GM19438 (cell line): Measurements from ENCODE around the gene POLD1.

Source experiments
- ATAC-seq: cut with Tn5 transposase; IDR thresholded peaks from one replicate; pipeline ENCODE4 v1.9.1; 2021; ENCODE audit warnings: low read depth; ENCODE audit not compliant: unreplicated experiment

POLD1 gene

DNA sequence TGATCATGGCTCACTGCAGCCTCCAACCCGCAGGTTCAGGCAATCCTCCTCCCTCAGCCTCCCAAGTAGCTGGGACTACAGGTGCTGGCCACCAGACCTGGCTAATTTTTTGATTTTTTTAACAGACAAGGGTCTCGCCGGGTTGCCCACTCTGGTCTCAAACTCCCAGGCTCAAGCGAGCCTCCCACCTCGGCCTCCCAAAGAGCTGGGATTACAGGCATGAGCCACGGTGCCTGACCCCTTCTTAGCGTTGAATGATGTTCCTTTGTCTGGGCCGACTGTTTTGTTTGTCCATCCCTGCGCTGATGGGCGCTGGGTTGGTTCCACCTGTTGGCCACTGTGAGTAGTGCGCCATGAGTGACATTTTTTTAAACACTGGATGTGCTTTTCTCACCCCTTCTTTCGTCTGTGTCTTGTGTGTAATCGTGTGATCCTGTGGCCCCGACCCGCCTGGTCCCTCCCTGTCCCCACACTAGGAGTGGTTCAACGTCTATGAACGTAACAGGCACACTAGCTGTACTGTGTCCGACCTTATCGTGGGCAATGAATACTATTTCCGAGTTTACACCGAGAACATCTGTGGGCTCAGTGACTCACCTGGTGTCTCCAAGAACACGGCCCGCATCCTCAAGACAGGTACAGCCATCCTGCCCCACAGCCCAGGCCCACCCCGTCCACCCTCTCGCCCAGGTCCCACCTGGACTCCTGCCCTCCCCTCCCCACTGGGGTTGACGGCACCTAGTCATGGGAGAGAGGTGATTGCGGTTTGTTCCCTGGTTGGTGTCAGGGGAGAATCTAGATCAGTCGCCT is 77.1 kb downstream of the POLD1 start:
- no peak for ATAC-seq

- ATAC-seq = no peak
Observed at GRCh38 chr19:50462970-50463369, 78.8 kb downstream of the POLD1 start.

GRCh38 chr19:50464348-50464747 is 80.2 kb downstream of the POLD1 start:
- no peak for ATAC-seq

DNA sequence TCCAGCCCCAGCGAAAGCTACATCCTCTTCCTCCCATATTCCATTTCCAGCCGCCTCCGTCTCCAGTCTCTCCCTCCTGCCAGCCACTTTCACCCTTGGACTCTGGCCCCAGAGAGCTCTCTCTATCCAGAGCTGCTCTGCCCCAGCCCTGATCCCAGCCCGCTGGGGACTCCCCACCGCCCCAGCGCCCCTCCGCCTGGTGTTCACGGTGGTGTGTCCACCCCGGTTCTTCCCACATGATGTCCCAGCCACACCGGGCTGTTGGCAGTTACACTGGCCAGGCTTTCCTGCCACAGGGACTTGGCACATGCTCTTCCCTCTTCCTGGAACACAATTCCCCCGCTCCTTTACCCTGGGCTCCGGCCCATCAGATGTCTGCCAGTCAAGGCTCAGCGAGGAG is 80.9 kb downstream of the POLD1 start:
- no peak for ATAC-seq

- no peak for ATAC-seq
Observed at GRCh38 chr19:50465986-50466705, 82.0 kb downstream of the POLD1 start.

DNA sequence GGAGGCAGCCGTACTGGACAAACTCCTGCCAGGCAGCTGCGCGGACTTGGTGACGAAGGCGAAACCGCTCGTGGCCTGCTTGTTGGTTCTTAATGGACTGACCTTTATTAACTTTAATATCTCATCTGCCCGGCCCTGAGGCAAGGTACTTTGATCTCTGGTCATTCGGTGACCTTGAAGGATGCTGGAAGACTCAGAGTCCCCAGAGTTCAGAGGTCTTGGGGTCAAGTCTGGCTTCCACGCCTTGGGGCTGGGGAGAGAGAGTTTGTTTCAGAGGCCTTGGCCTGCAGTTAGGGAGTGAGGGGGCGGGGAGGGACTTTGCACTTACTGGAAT is 82.5 kb downstream of the POLD1 start:
- no peak for ATAC-seq

GRCh38 chr19:50467566-50467965 is 83.4 kb downstream of the POLD1 start:
- no peak for ATAC-seq
